T47D (cell line): ENCODE results near the gene LEMD3.

Experiments
- DNase-seq, 2 experiments: peaks; one replicate each; pipeline versions ENCODE4 v3.0.0 to v3.0.0-alpha.2; 2011 to 2012; ENCODE audit warnings: low read depth in 1 of 2, low spot score in 1 of 2
- JUND ChIP-seq: IDR thresholded peaks from 2 replicates; pipeline ENCODE4 v1.6.1; 2012; ENCODE audit warnings: low read depth
- in situ Hi-C: cut with HindIII; loops from 2 replicates; pipeline ENCODE4 v1.10.0; 2016; ENCODE audit warnings: low sequenced_read_pairs, low pct_unique_long_range_greater_than_20kb

The LEMD3 gene

GRCh38 chr12:65182012-65182739, 12.8 kb downstream of the LEMD3 start:
- in situ Hi-C loops: no loop called here
- no peak for TF ChIP-seq JUND
- no peak for DNase-seq

- in situ Hi-C loops: no loop called here
- no peak for TF ChIP-seq JUND
- no peak for DNase-seq
Observed at GRCh38 chr12:65184176-65184857, 14.9 kb downstream of the LEMD3 start.

GRCh38 chr12:65184858-65185229, 15.5 kb downstream of the LEMD3 start:
- no peak for DNase-seq
- in situ Hi-C loops: no loop called here
- TF ChIP-seq JUND: no peak

GRCh38 chr12:65187665-65188064, 18.3 kb downstream of the LEMD3 start:
- TF ChIP-seq JUND: no peak
- DNase-seq: no peak
- in situ Hi-C loops: no loop called here

- no peak for TF ChIP-seq JUND
- DNase-seq: no peak
- in situ Hi-C loops: no loop called here
Observed at GRCh38 chr12:65188179-65188701, 18.9 kb downstream of the LEMD3 start.

DNA sequence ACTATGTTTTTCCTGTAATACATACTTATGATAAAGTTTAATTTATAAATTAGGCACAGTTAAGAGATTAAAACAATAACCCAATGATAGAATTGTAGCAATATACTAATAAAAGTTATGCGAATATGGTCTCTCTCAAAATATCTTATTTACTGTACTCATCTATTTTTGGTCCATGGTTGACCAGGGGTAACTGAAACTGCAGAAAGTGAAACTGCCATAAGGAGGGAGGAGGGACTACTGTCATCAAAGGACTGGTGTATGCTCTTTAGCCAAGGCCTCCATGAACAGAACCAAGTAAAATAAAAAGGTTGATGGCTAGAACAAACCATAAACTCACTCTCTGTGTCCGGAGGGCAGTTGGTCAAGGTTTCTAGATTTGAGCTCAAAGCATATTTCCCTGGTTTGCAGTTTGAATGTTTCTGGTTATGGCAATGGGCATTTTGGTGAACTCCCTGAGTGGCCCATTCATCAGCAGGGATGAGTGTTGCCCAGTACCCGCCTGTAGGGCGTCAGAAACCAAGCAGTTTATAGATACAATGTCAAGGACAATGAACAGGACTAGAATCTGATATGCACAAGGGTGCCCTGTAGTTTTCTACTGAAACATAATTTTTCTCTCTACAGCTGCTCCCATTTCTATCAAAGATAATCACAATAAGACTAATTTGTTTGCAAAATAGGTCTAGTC, 19.8 kb downstream of the LEMD3 start:
- in situ Hi-C loops: no loop called here
- no peak for DNase-seq
- TF ChIP-seq JUND: no peak

GRCh38 chr12:65192963-65193516, 23.7 kb downstream of the LEMD3 start:
- no peak for TF ChIP-seq JUND
- in situ Hi-C loops: no loop called here
- DNase-seq: no peak

DNA sequence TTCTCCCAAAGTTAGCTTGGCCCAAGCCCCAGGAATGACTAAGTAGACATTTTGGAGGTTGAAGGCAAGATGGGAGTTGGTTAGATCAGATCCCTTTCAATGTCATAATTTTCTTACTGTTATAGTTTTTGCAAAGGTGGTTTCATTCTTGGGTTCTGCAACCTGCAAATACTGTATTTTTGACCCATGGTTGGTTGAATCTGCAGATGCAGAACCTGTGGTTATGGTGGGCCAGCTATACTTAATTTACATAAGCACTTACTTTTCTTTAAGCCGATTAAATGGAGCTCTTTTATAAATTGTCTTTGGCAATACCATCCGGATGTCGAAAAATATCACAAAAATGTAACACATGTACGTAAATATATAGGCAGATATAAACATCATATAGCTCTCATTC, 25.6 kb downstream of the LEMD3 start:
- no peak for TF ChIP-seq JUND
- in situ Hi-C loops: no loop called here

DNA sequence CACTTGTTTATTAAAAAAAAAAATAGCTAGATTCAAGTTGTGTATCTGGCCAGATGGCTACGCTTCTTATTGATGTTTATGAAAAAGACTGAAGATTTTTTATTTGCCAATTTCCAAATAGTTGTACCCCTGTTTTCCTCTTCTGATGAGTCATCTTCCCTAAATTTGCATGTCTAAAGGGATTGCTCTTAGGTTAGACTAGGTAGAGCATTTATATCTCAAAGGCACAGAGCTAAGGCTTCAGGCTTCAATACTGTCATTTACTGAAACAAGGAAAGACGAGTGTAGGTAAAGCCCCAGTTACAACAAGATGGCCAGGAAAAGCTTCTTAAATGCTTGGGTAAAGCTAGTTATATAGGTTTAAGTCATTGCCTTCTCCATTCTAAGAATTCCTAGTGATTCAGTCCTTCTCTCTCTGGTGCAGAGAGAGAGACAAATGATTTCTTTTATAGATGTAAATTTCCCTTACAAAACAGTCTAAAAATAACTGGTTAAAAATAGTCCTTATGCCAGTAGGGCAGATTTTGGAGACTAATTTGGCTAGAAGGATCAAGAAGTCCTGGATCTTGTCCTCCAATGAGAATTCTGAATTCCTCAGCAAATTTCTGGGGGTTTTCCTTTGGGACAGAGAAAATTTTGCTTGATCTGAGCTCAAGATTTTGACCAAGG, 26.1 kb downstream of the LEMD3 start:
- TF ChIP-seq JUND: no peak
- no peak for DNase-seq
- in situ Hi-C loops: no loop called here

More for the DNA sequence above, 25.6 kb downstream of the LEMD3 start:
- no peak for DNase-seq

DNA sequence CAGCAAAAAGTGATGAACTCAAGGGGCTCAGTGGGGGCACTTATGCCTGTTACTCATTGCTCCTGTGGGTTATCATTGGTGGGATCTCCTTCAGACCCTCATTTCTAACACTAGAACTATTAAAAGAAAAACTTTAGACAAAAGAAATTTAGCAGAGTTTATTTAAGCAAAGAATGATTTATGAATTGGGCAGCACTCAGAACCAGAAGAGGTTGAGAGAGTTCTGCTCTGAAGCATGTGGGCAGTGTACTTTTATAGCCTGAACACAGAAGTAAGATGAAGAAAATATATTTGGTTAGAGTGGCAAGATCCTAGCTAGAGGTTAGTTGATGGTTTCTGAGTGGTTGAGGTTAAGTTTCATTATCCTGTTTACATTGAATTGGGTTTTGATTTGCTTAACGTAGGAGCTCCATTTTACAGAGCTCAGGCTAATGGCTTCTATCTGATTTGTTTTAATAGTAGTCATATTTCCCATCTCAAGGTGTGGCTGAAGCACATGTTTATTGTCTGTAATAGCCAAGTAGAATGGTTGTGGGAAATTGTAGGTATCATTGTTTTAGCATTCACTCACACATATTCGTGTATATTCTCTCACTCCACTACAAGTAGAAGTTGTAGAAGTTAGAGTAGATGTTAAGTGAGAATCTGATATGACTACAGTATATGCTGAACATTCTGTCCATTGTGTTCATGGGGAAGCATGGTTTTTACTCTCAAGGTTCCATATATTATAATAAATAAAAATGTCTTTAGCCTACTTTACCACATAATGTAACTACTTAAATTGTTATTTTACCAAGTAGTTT, 27.6 kb downstream of the LEMD3 start:
- DNase-seq: no peak
- in situ Hi-C loops: no loop called here
- no peak for TF ChIP-seq JUND

- TF ChIP-seq JUND: no peak
- no peak for DNase-seq
- in situ Hi-C loops: no loop called here
Observed at GRCh38 chr12:65199604-65200003, 30.2 kb downstream of the LEMD3 start.
